ENCODE data around the gene ABHD17A.
A peak's percentile ranks its signal among the peaks of the same experiment; 100 is the strongest.
"Not testable (repeated sequence)": the region's sequence is repeated elsewhere in the genome, so short reads cannot be mapped to it uniquely, and the experiment has no call there.

The ABHD17A gene

GRCh38 chr19:1911098-1911497, 25.8 kb upstream of the ABHD17A start:
- FAIRE-seq (no peak), DNase-seq (ENCODE audit: insufficient read length, low spot score) (no peak)

GRCh38 chr19:1910177-1910576, 24.9 kb upstream of the ABHD17A start:
- DNase-seq (ENCODE audit: insufficient read length, low spot score) (no peak), FAIRE-seq (no peak)

- FAIRE-seq = no peak
Measured at GRCh38 chr19:1909761-1910080, 24.4 kb upstream of the ABHD17A start.

GRCh38 chr19:1908364-1908678, 23.0 kb upstream of the ABHD17A start:
- DNase-seq (ENCODE audit: insufficient read length, low spot score) = no peak
- no peak for FAIRE-seq

More at GRCh38 chr19:1909761-1910080, 24.4 kb upstream of the ABHD17A start:
- DNase-seq (ENCODE audit: insufficient read length, low spot score) = no peak

- DNase-seq (ENCODE audit: insufficient read length, low spot score) (no peak), FAIRE-seq (no peak)
Measured at GRCh38 chr19:1907563-1908363, 22.5 kb upstream of the ABHD17A start.

GRCh38 chr19:1906985-1907562, 21.8 kb upstream of the ABHD17A start:
- DNase-seq (ENCODE audit: insufficient read length, low spot score) = no peak
- no peak for FAIRE-seq

- no peak for FAIRE-seq
- DNase-seq (ENCODE audit: insufficient read length, low spot score) = no peak
Measured at GRCh38 chr19:1905863-1906375, 20.6 kb upstream of the ABHD17A start.

- FAIRE-seq (peak; percentile 95), DNase-seq (ENCODE audit: insufficient read length, low spot score) (peak; percentile 96)
Measured at GRCh38 chr19:1905110-1905862, 20.0 kb upstream of the ABHD17A start, which contains the start of the genes ADAT3 and SCAMP4. TSS of gene ADAT3 (plus strand) at chr19:1905399. CDS start at chr19:1912048, 6,649 bp downstream. TSS of gene SCAMP4 (plus strand) at chr19:1905399. CDS start at chr19:1915020, 9,621 bp downstream.

- FAIRE-seq (no peak), DNase-seq (ENCODE audit: insufficient read length, low spot score) (no peak)
Measured at GRCh38 chr19:1904860-1905109, 19.5 kb upstream of the ABHD17A start.

GRCh38 chr19:1902923-1903322, 17.6 kb upstream of the ABHD17A start:
- DNase-seq (ENCODE audit: insufficient read length, low spot score) = no peak
- FAIRE-seq = no peak

GRCh38 chr19:1901940-1902404, 16.7 kb upstream of the ABHD17A start:
- no peak for DNase-seq (ENCODE audit: insufficient read length, low spot score)
- FAIRE-seq = no peak

- DNase-seq (ENCODE audit: insufficient read length, low spot score) (no peak), FAIRE-seq (no peak)
Measured at GRCh38 chr19:1896508-1896907, 11.2 kb upstream of the ABHD17A start.

- no peak for FAIRE-seq
Measured at GRCh38 chr19:1893791-1894190, 8.5 kb upstream of the ABHD17A start.

GRCh38 chr19:1889907-1890306, 4.6 kb upstream of the ABHD17A start:
- no peak for FAIRE-seq

More at GRCh38 chr19:1893791-1894190, 8.5 kb upstream of the ABHD17A start:
- no peak for DNase-seq (ENCODE audit: insufficient read length, low spot score)

GRCh38 chr19:1888385-1888784, 3.1 kb upstream of the ABHD17A start:
- FAIRE-seq = no peak
- DNase-seq (ENCODE audit: insufficient read length, low spot score) = no peak

More at GRCh38 chr19:1889907-1890306, 4.6 kb upstream of the ABHD17A start:
- DNase-seq (ENCODE audit: insufficient read length, low spot score) = no peak

- DNase-seq (ENCODE audit: insufficient read length, low spot score); FAIRE-seq: not testable (repeated sequence)
Measured at GRCh38 chr19:1886360-1886759, 1.1 kb upstream of the ABHD17A start.

GRCh38 chr19:1884719-1885334, 469 bp downstream of the ABHD17A start:
- DNase-seq (ENCODE audit: insufficient read length, low spot score) (no peak), FAIRE-seq (no peak)

GRCh38 chr19:1884291-1884718, 991 bp downstream of the ABHD17A start:
- FAIRE-seq (peak; percentile 81), DNase-seq (ENCODE audit: insufficient read length, low spot score) (no peak)

GRCh38 chr19:1883784-1884183, 1.5 kb downstream of the ABHD17A start:
- no peak for FAIRE-seq
- DNase-seq (ENCODE audit: insufficient read length, low spot score) = no peak

GRCh38 chr19:1882786-1883692, 2.3 kb downstream of the ABHD17A start:
- DNase-seq (ENCODE audit: insufficient read length, low spot score) = no peak
- FAIRE-seq = no peak

Data from GM19239 (cell line).